NAMALWA (cell line): ENCODE data around the gene CREBRF.
A peak's percentile ranks its signal among the peaks of the same experiment; 100 is the strongest.
"Not testable (repeated sequence)": the region's sequence is repeated elsewhere in the genome, so short reads cannot be mapped to it uniquely, and the experiment has no call there.

ENCODE experiments used
- DNase-seq: peaks from one replicate; pipeline ENCODE4 v3.0.0-alpha.2; 2015; ENCODE audit warnings: low spot score

Gene CREBRF

GRCh38 chr5:173090639-173091038 lies 34.5 kb downstream of the CREBRF start:
- no peak for DNase-seq

GRCh38 chr5:173091981-173092380 lies 35.8 kb downstream of the CREBRF start:
- DNase-seq, result no peak

DNA sequence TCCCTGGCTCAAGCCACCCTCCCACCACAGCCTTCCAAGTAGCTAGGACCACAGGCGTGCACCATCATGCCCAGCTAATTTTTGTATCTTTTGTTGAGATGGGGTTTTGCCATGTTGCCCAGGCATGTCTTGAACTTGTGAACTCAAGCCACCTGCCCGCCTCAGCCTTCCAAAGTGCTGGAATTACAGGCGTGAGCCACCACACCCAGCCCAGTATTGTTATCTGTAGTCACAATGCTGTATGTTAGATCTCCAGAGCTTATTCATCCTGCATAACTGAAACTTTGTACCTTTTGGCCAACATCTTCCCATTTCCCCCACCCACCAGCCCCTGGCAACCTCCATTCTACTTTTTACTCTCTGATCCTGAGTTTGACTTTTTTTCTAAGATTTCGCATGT lies 37.5 kb downstream of the CREBRF start:
- DNase-seq, result no peak

DNA sequence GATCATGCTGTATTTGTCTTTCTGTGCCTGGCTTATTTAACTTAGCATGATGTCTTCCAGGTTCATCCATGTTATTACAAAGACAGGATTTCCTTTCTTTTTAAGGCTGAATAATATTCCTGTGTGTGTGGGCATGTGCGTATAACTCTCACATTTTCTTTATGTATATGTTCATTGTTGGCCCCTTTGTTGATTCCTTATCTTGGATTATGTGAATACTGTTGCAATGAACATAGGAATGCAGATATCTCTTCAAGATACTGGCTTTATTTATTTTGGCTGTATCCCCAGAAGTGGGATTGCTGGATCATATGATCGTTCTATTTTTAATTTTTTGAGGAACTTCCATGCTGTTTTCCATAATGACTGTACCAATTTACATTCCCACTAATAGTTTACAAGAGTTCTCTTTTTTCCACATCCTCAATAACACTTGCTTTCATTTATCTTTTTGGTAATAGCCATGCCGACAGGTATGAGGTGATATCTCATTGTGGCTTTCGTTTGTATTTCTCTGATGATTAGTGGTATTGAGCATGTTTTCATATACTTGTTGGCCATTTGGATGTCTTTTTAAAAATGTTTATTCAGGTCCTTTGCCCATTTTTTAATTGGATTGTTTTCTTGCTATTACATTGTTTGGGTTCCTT lies 38.0 kb downstream of the CREBRF start:
- DNase-seq, result no peak

- DNase-seq, result no peak
Measured at GRCh38 chr5:173098787-173099186, 42.6 kb downstream of the CREBRF start.

- no peak for DNase-seq
Measured at GRCh38 chr5:173099461-173099860, 43.3 kb downstream of the CREBRF start.

- DNase-seq, result no peak
Measured at GRCh38 chr5:173101245-173101644, 45.1 kb downstream of the CREBRF start.

DNA sequence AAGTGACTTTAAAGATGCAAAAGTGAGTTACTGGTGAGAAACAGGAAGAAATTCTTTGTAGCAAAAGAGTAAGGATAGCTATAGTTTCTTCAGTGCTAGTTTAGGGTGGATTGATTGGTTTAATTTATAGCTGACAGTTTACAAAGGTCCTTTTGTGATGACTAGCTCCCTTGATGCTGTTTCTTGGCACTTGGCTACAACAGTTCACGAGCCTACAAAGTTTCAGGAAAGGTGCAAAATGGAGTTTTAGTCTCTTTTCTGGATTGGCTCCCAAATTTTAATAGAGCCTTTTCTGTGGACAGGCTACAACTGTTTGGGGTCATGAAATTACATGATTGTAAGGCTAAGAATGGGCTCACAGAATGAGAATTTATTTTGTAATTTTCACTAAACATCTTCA lies 47.3 kb downstream of the CREBRF start:
- DNase-seq, result no peak

GRCh38 chr5:173108914-173109313 lies 52.8 kb downstream of the CREBRF start:
- no peak for DNase-seq

DNA sequence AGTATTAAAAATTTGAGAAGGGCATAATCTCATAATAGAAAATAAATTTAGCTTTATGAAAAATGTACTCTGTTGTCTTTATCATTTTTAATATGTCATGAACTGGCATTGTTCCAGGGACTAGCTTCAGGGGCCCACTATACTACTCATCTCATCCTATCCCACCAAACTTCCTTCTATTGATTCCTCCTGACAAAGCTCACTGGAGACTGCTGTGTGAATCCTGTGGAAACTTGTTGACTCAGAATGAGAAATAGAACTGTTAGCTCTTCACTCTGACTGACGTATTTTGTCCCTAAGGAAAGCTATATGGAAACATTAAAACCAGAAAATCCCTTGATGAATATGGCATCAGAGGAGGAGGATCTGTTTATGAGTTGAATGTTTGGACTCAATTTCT lies 58.4 kb downstream of the CREBRF start:
- DNase-seq, result no peak

DNA sequence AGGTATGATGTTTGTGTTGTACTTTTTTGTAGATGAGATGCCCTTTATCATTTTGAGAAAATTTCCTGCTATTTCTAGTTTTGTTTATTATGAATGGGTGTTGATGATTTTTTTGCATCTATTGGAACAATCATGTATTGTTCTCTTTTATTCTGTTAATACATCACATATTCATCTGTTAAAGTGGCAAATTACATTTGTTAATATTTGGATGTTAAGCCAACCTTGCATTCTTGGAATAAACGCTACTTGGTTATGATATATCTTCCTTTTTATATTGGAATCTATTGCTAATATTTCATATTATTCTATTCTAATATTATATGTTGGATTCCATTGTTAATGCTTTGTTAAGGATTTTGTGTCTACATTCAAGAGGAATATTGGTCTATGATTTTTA lies 63.6 kb downstream of the CREBRF start:
- no peak for DNase-seq

DNA sequence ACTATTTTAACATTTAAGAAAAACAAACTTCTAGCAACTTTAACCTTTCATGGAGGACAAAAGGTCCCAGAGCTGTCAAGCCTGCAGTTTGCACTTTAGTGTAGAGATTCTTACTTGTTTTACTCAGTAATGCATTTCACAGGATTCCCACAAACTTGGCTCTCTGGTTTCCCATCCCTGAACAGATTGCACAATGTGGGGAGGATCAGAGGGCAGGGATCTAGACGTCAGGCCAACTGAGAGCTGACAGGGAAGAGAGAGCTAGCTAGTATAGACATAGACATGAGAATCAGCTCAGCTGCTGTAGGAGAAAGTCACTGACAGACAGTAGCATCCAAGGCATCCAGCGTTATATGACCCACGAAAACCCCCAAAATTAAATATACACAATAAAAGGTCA lies 67.3 kb downstream of the CREBRF start:
- no peak for DNase-seq

- DNase-seq, result not testable (repeated sequence)
Measured at GRCh38 chr5:173132166-173132565, 76.0 kb downstream of the CREBRF start.

DNA sequence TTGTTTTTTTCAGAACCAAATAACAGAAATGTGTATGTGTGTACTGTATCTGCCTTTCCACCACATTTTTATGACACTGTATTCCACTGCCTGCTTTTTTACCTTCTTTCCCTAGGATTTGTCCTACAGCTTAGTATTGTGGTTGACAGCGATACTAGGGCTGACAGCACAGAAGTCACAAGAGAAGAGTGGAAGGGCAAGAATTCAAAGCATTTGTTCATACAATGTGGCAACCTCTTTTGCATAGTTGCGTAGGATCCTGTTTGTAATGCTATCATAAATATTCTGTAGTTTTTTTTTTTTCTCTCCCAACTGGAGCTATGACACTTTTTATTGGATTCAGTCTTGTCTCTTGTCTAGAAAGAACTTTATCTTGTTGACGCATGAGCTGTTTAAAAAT lies 82.6 kb downstream of the CREBRF start:
- DNase-seq, result no peak

DNA sequence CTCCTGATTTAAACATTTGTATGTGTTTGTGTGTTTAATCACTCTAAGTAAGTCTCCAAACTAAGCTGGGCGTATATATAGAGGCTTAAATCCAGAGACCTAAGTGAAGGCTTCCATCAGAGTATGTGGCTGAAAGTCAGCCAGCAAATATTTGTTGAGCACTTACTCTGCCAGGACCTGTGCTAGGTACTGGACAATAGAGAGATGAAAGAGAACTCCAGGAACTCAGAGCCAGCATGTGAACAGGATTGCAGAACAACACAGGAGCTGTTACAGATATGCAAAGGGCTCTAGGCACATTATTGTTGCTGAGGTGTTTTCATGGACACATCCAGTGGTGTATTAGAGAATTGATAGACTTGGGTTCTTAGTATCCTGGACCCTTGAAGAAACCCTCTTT lies 83.5 kb downstream of the CREBRF start:
- DNase-seq, result no peak

- no peak for DNase-seq
Measured at GRCh38 chr5:173140769-173141168, 84.6 kb downstream of the CREBRF start.

- DNase-seq, result no peak
Measured at GRCh38 chr5:173143567-173143966, 87.4 kb downstream of the CREBRF start.

DNA sequence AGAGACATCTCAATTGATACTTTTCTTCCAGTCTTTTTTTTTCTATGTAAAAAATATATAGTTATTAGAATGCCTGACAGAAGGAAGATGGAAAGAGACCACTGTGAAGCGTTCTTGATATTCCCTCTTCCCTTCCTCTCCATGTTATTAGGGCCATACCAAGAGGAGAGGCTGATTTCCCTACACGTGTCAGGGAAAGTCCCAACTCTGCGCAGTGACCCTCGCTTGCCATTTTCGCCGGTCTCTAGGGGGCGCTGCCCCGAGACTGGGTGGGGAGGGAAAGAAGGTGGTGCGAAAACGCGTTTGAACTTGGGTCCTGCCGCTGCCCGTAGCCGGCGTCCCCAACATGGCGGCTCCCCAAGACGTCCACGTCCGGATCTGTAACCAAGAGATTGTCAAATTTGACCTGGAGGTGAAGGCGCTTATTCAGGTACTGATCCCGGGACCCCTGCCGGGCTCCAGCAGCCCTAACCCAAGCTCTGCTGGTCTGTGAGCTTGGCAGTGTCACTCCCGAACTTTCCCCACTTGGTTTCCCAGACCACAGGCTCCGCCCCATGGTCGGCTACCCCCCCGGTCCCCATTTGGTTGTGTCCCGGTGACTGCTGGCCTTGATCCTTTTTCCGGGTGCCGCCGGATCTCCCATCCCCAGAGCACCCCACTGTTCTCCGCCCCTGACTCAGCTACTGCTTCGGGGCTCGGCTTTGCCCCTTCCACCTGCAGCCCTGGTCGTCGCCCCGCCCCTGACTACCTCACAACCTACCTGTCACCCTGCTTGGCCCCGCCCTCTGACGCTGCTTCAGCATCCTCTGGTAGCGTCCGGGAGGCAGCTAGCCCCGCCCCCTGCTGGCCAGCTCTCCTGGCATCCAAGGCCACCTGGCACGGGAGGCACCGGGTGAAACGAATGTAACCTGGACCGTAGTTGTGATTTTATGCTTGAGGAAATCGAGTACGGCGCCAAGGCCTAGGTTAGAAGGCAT lies 88.3 kb downstream of the CREBRF start, which contains the start of gene BNIP1:
Gene BNIP1, plus strand, starts transcription at position 332 of the 977 bp plus-strand sequence. Its CDS starts 15 bp downstream, at position 347.
- peak; percentile 97 for DNase-seq

- no peak for DNase-seq
Measured at GRCh38 chr5:173148354-173148753, 92.2 kb downstream of the CREBRF start.

GRCh38 chr5:173152547-173152946 lies 96.4 kb downstream of the CREBRF start:
- DNase-seq, result no peak

GRCh38 chr5:173153842-173154241 lies 97.7 kb downstream of the CREBRF start:
- no peak for DNase-seq

DNA sequence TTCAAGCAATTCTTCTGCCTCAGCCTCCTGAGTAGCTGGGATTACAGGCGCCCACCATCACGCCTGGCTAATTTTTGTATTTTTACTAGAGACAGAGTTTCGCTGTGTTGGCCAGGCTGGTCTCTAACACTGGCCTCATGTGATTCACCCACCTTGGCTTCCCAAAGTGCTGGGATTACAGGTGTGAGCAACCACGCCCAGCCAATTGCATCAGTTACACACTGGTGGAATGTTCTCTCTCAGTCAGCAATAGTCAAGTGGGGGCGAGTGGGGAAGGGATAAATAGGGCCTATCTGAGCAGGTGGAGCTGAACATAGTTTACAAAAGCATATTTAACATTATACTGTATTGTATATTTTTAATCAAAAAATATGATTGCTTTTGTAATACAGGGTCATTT lies 98.5 kb downstream of the CREBRF start:
- not testable (repeated sequence) for DNase-seq

- DNase-seq, result no peak
Measured at GRCh38 chr5:173155912-173156311, 99.8 kb downstream of the CREBRF start.
